Astrocyte (in vitro differentiated cells and primary cell): ENCODE results near the gene RPS6KA2.

Source experiments
- EZH2 ChIP-seq: IDR thresholded peaks from 2 replicates; pipeline ENCODE4 v1.6.1; 2012; ENCODE audit warnings: mild to moderate bottlenecking, low read length, inconsistent platforms; ENCODE audit not compliant: insufficient read depth
- TF ChIP-seq, protein P1 (sequence below): IDR thresholded peaks from 2 replicates; pipeline ENCODE4 v1.5.1; 2011; ENCODE audit warnings: low read depth, mild to moderate bottlenecking, inconsistent platforms, low read length, moderate library complexity; ENCODE audit not compliant: insufficient read depth

- TF ChIP-seq, protein P1, sequence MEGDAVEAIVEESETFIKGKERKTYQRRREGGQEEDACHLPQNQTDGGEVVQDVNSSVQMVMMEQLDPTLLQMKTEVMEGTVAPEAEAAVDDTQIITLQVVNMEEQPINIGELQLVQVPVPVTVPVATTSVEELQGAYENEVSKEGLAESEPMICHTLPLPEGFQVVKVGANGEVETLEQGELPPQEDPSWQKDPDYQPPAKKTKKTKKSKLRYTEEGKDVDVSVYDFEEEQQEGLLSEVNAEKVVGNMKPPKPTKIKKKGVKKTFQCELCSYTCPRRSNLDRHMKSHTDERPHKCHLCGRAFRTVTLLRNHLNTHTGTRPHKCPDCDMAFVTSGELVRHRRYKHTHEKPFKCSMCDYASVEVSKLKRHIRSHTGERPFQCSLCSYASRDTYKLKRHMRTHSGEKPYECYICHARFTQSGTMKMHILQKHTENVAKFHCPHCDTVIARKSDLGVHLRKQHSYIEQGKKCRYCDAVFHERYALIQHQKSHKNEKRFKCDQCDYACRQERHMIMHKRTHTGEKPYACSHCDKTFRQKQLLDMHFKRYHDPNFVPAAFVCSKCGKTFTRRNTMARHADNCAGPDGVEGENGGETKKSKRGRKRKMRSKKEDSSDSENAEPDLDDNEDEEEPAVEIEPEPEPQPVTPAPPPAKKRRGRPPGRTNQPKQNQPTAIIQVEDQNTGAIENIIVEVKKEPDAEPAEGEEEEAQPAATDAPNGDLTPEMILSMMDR: no peak
- TF ChIP-seq EZH2: no peak
These were observed 43.0 kb upstream of the RPS6KA2 start for GRCh38 chr6:166670013-166670412.
